ENCODE measurements around the gene AHRR.
A peak's percentile ranks its signal among the peaks of the same experiment; 100 is the strongest.
"Not testable (repeated sequence)": the region's sequence is repeated elsewhere in the genome, so short reads cannot be mapped to it uniquely, and the experiment has no call there.

AHRR gene

DNA sequence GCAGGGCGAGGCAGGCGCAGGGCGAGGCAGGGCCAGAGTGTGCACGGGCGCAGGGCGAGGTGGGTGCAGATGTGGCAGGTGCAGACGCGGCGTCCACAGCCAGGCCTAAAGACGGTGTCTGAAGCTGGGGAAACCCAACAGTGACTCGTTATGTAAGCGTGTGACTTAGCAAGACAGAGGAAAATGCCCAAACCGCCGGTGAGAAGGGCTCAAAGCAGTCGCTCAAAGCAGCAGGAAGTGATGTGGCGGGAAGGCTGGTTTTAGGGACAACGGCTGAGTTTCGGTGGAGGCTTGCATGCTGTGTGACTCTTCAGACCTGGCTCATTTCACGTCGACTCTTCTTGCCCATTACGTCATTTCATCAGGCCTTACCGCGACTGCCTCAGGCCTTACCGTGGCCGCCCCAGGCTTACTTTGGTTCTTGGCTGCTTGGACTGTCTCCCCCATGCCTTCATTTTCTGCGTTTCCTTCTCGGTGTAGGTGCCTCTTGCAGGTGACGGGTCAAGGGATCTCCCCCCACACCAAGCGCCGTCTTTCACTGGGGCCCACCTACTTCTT is 71.0 kb downstream of the AHRR start:
- Mint-ChIP-seq H3K4me1 (ENCODE audit: low read depth in 2 of 2) (peaks cover 10 to 15% of the 10 kb centered on the region in 2 donors), H3K9me3 (no peaks in the 10 kb centered on the region), H3K27me3 (peaks cover 0 to 12% of the 10 kb centered on the region in 2 donors), H3K4me3 (peak overlapping the region; percentile 64 to 67), H3K27ac (peak overlapping the region; percentile 81 to 83), H3K36me3 (ENCODE audit: insufficient read depth) (peaks cover 3% of the 10 kb centered on the region)
- DNase-seq (peak; percentile 26 to 35 (median 30)), ATAC-seq (replicated peaks) (peak; percentile 87)

GRCh38 chr5:393846-394275 is 72.3 kb downstream of the AHRR start:
- Mint-ChIP-seq H3K4me3 (no peak overlapping the region), H3K4me1 (ENCODE audit: low read depth in 2 of 2) (peaks cover 10 to 15% of the 10 kb centered on the region in 2 donors), H3K36me3 (ENCODE audit: insufficient read depth) (peaks cover 3% of the 10 kb centered on the region), H3K27me3 (no peaks in the 10 kb centered on the region), H3K27ac (peak overlapping the region in 1 of 2 donors; percentile 39), H3K9me3 (no peaks in the 10 kb centered on the region)
- DNase-seq = no peak
- ATAC-seq (replicated peaks) = no peak

- Mint-ChIP-seq H3K27ac (no peak overlapping the region), H3K9me3 (no peaks in the 10 kb centered on the region), H3K4me3 (no peak overlapping the region), H3K27me3 (peaks cover 0 to 4% of the 10 kb centered on the region in 2 donors), H3K36me3 (ENCODE audit: insufficient read depth) (peaks cover 3% of the 10 kb centered on the region), H3K4me1 (ENCODE audit: low read depth in 2 of 2) (peaks cover 10 to 15% of the 10 kb centered on the region in 2 donors)
- no peak for DNase-seq
- no peak for ATAC-seq (replicated peaks)
Measured at GRCh38 chr5:394671-395155, 73.2 kb downstream of the AHRR start.

- H3K27ac Mint-ChIP-seq = no peak overlapping the region
- DNase-seq (no peak), ATAC-seq (replicated peaks) (no peak)
- peaks cover 3 to 11% of the 10 kb centered on the region in 2 donors for H3K27me3 Mint-ChIP-seq
- H3K4me1 Mint-ChIP-seq (ENCODE audit: low read depth in 2 of 2) = peaks cover 10 to 15% of the 10 kb centered on the region in 2 donors
- H3K36me3 Mint-ChIP-seq (ENCODE audit: insufficient read depth) = peaks cover 3% of the 10 kb centered on the region
- H3K4me3 Mint-ChIP-seq = no peak overlapping the region
- no peaks in the 10 kb centered on the region for H3K9me3 Mint-ChIP-seq
Measured at GRCh38 chr5:395156-395920, 73.8 kb downstream of the AHRR start.

GRCh38 chr5:395921-396530 is 74.5 kb downstream of the AHRR start:
- Mint-ChIP-seq H3K36me3 (ENCODE audit: insufficient read depth) (no peaks in the 10 kb centered on the region), H3K4me3 (no peak overlapping the region), H3K27ac (no peak overlapping the region), H3K4me1 (ENCODE audit: low read depth in 2 of 2) (peaks cover 10 to 14% of the 10 kb centered on the region in 2 donors), H3K27me3 (peaks cover 8 to 18% of the 10 kb centered on the region in 2 donors), H3K9me3 (no peaks in the 10 kb centered on the region)
- ATAC-seq (replicated peaks) = no peak
- DNase-seq = no peak

DNA sequence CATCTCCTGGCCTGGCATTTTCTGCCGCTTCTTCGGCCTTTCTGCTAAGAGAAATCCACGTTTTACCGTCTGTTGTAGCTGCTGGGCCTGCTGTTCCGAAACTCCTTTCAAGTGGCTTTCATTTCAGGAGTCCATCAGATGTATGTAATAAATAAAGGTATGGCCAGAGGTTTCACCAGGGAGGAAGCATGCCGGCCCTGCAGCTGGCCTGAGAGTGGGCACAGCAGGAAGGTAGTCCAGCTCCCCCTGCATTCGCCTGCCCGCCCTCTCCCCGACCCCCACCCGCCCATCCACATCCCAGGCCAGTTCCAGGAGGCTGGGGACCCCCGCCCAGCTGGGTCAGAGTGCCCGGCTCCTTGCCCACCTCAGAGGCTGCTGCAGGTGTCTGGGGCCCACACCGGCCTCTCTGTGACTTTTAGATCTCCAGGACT is 75.0 kb downstream of the AHRR start:
- H3K27ac Mint-ChIP-seq = no peak overlapping the region
- no peaks in the 10 kb centered on the region for H3K9me3 Mint-ChIP-seq
- no peaks in the 10 kb centered on the region for H3K36me3 Mint-ChIP-seq (ENCODE audit: insufficient read depth)
- no peak for DNase-seq
- H3K4me3 Mint-ChIP-seq = no peak overlapping the region
- H3K4me1 Mint-ChIP-seq (ENCODE audit: low read depth in 2 of 2) = peaks cover 10 to 12% of the 10 kb centered on the region in 2 donors
- peaks cover 14 to 23% of the 10 kb centered on the region in 2 donors for H3K27me3 Mint-ChIP-seq
- no peak for ATAC-seq (replicated peaks)

GRCh38 chr5:398141-398474 is 76.6 kb downstream of the AHRR start:
- ATAC-seq (replicated peaks); H3K27ac Mint-ChIP-seq; DNase-seq; H3K4me1 Mint-ChIP-seq (ENCODE audit: low read depth in 2 of 2); H3K4me3 Mint-ChIP-seq; H3K9me3 Mint-ChIP-seq; H3K36me3 Mint-ChIP-seq (ENCODE audit: insufficient read depth): not testable (repeated sequence)
- peaks cover 29 to 38% of the 10 kb centered on the region in 2 donors for H3K27me3 Mint-ChIP-seq

- Mint-ChIP-seq H3K27me3 (peaks cover 34 to 44% of the 10 kb centered on the region in 2 donors), H3K4me3 (no peak overlapping the region), H3K4me1 (ENCODE audit: low read depth in 2 of 2) (no peaks in the 10 kb centered on the region), H3K36me3 (ENCODE audit: insufficient read depth) (no peaks in the 10 kb centered on the region), H3K9me3 (no peaks in the 10 kb centered on the region), H3K27ac (no peak overlapping the region)
- ATAC-seq (replicated peaks) = no peak
- no peak for DNase-seq
Measured at GRCh38 chr5:398475-399295, 77.2 kb downstream of the AHRR start.

DNA sequence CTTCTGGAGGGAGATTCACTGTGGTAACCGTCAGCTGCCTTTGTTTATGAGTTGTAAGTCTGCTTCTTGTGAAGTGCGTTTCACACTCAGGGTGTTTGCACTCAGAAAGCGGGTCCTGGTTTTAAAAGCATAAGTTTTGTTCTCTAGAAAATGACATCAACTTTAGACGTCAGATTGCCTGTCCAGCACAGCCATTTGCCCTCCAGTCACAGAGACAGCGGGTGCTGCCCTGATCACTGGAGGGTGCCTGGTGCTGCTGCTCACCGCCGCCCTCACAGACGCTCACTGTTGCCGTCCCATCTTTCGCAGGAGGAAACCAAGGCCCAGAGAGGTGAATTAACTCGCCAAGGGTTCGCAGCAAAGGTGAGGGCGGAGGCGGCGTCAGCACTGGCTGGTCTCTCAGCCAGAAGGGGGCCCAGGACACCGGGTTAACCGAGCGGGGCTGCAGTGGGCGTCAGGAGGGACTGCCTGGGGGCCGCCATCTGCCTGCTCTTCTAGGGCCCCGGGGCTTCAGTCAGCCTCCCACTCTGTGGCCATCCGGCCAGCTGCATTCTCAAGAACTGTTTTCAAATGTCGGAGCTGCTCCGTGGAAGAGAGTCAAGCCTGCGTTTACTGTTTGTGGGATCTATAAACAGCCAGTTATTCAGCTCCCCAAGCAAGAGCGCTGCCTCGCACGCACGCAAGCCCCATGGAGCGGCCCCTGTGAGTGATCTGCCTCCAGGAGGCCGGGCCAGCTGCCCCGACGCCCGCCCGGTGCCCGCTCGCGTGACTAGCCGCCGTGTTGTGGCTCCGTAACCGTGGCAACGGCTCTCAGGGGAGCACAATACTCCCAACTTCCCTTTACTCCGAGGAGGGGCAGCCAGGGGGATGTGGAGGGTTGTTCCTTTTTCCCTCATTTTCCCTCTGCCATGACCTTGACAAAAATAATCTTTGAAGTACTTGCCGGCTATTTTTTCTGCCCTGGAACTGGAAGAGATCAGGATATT is 78.1 kb downstream of the AHRR start:
- no peaks in the 10 kb centered on the region for H3K36me3 Mint-ChIP-seq (ENCODE audit: insufficient read depth)
- H3K27ac Mint-ChIP-seq = peak overlapping the region in 1 of 2 donors; percentile 25
- H3K27me3 Mint-ChIP-seq = peaks cover 42 to 53% of the 10 kb centered on the region in 2 donors
- ATAC-seq (replicated peaks) (peak; percentile 45), DNase-seq (no peak)
- H3K4me1 Mint-ChIP-seq (ENCODE audit: low read depth in 2 of 2) = no peaks in the 10 kb centered on the region
- no peaks in the 10 kb centered on the region for H3K9me3 Mint-ChIP-seq
- H3K4me3 Mint-ChIP-seq = no peak overlapping the region

- no peak for DNase-seq
- H3K4me1 Mint-ChIP-seq (ENCODE audit: low read depth in 2 of 2) = no peaks in the 10 kb centered on the region
- no peak overlapping the region for H3K27ac Mint-ChIP-seq
- H3K9me3 Mint-ChIP-seq = no peaks in the 10 kb centered on the region
- no peak overlapping the region for H3K4me3 Mint-ChIP-seq
- no peaks in the 10 kb centered on the region for H3K36me3 Mint-ChIP-seq (ENCODE audit: insufficient read depth)
- peaks cover 45 to 61% of the 10 kb centered on the region in 2 donors for H3K27me3 Mint-ChIP-seq
- ATAC-seq (replicated peaks) = no peak
Measured at GRCh38 chr5:400282-401145, 79.0 kb downstream of the AHRR start.

GRCh38 chr5:401146-402034 is 79.9 kb downstream of the AHRR start:
- H3K4me1 Mint-ChIP-seq (ENCODE audit: low read depth in 2 of 2) = no peaks in the 10 kb centered on the region
- peaks cover 4% of the 10 kb centered on the region for H3K36me3 Mint-ChIP-seq (ENCODE audit: insufficient read depth)
- DNase-seq = no peak
- peaks cover 54 to 70% of the 10 kb centered on the region in 2 donors for H3K27me3 Mint-ChIP-seq
- no peak overlapping the region for H3K27ac Mint-ChIP-seq
- H3K4me3 Mint-ChIP-seq = no peak overlapping the region
- H3K9me3 Mint-ChIP-seq = no peaks in the 10 kb centered on the region
- ATAC-seq (replicated peaks) = no peak
